GM18511 (cell line): Measurements from ENCODE around the gene OR6C65.

Experiments
- ATAC-seq: cut with Tn5 transposase; IDR thresholded peaks from one replicate; pipeline ENCODE4 v1.9.1; 2021; ENCODE audit warnings: mild to moderate bottlenecking, moderate library complexity; ENCODE audit not compliant: unreplicated experiment

OR6C65 gene

DNA sequence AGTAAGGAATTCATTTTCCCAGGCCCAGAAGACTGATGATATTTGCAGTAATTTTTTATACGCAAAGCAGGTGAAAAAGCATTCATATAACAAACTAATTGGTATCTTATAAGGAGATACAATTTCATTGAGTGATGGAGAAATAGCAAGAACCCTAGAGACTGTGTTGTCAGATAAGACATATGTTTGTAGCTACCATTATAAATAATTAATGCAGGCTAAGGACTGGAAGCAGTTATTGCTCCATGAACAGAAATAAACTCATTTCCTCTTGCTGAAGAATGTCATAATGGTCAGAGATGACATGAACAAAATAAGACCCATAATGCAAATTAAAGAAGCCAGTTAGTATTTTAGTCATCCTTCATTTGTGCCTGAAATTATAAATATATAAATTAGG, 45.0 kb downstream of the OR6C65 start:
- ATAC-seq, result no peak

DNA sequence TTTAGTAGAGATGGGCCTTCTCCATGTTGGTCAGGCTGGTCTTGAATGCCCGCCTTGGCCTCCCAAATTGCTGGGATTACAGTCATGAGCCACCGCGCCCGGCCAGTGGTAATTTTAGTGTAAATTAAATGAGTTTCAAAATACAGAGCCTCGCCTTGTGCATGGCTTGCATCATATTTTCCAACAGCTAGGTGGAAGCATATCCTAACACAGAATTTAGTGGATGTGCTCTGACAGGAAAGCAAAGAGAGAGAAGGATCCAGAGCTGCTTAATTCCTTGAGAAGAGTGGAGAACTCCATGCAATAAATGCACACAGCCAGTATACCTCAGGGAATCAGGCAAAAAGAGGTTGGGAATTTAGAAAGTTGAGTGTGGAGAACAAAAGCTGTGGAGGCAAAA, 46.0 kb downstream of the OR6C65 start:
- no peak for ATAC-seq

DNA sequence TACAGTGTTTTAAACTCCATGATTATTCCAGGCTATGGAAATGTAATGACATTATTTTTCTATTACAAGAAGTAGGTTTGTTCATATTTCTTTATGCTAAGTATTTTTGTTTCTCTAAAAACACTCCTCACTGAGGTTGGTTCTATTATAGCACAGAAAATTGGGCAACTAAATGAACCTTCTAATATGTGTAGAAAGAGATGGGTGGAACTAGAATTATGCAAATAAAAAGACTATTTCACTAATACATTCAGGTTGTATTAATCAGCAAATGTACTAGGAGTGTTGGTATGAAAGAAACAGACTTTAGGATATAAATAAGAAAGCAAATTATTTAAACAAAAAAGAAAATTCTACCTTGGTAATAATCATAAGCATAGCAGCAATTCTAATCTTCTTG, 48.5 kb downstream of the OR6C65 start:
- no peak for ATAC-seq
